CD14-positive monocyte (primary cell): ENCODE measurements around the gene RPUSD4. TPM values are rescaled to one million over a fixed set of nuclear protein-coding genes. Genes with fewer than 3 reads are reported as not detected.

ENCODE experiments used
- DNase-seq, 3 donors: peaks; one replicate each; pipeline ENCODE4 v3.0.0-alpha.2; 2011 to 2022
- H2AFZ ChIP-seq: 2 replicates; pipeline ENCODE4 v1.6.0; 2012; ENCODE audit warnings: mild to moderate bottlenecking, low read depth, low read length, inconsistent platforms; ENCODE audit not compliant: insufficient read depth, poor library complexity, severe bottlenecking
- H3K27ac ChIP-seq, 2 donors: 1 replicate in 1 of 2; 2 replicates in 1 of 2; pipeline ENCODE4 v1.5.1; 2012 to 2013; ENCODE audit warnings: low read length in 2 of 2, control low read depth in 1 of 2, inconsistent platforms in 1 of 2, low read depth in 1 of 2, mild to moderate bottlenecking in 1 of 2
- H3K27me3 ChIP-seq, 2 donors: one replicate each; pipeline versions ENCODE4 v1.6.0 to v1.6.1; 2011 to 2013; ENCODE audit warnings: low read length in 2 of 2; ENCODE audit not compliant: control insufficient read depth in 2 of 2, insufficient read depth in 2 of 2
- H3K36me3 ChIP-seq, 2 donors: replicated peaks in 1 of 2; 1 replicate in 1 of 2; 2 replicates in 1 of 2; pipeline versions ENCODE4 v1.5.1 to v1.6.1; 2012 to 2013; ENCODE audit warnings: low read length in 2 of 2, control low read depth in 1 of 2, inconsistent platforms in 1 of 2, mild to moderate bottlenecking in 1 of 2; ENCODE audit not compliant: insufficient read depth in 2 of 2, control insufficient read depth in 1 of 2
- H3K4me1 ChIP-seq, 2 donors: 1 replicate in 1 of 2; 2 replicates in 1 of 2; pipeline versions ENCODE4 v1.5.1 to v1.6.1; 2012 to 2013; ENCODE audit warnings: low read length in 2 of 2, control low read depth in 1 of 2, inconsistent platforms in 1 of 2, mild to moderate bottlenecking in 1 of 2, moderate library complexity in 1 of 2; ENCODE audit not compliant: insufficient read depth in 2 of 2, control insufficient read depth in 1 of 2
- H3K4me2 ChIP-seq: replicated peaks from 2 replicates; pipeline ENCODE3; 2012; ENCODE audit warnings: low read length, moderate library complexity, mild to moderate bottlenecking; ENCODE audit not compliant: poor library complexity, severe bottlenecking; ENCODE audit errors: extremely low read depth
- H3K4me3 ChIP-seq, 3 experiments: fragments of 200-600 bp in 1 of 3; sonication (generic) in 1 of 3; replicated peaks in 1 of 3; 1 replicate in 2 of 3; 2 replicates in 1 of 3; pipeline ENCODE4 v1.5.1; 2011 to 2013; ENCODE audit warnings: low read length in 3 of 3, mild to moderate bottlenecking in 3 of 3, control low read depth in 2 of 3, low read depth in 2 of 3, inconsistent platforms in 1 of 3, moderate library complexity in 1 of 3
- H3K79me2 ChIP-seq: 2 replicates; pipeline ENCODE4 v1.6.0; 2012; ENCODE audit warnings: mild to moderate bottlenecking, control low read depth, inconsistent platforms, low read length, moderate library complexity; ENCODE audit not compliant: insufficient read depth
- H3K9ac ChIP-seq: 2 replicates; pipeline ENCODE4 v1.6.0; 2017; ENCODE audit warnings: low read length, mild to moderate bottlenecking; ENCODE audit not compliant: insufficient read depth, poor library complexity, severe bottlenecking
- H3K9me3 ChIP-seq, 2 donors: replicated peaks in 1 of 2; 1 replicate in 1 of 2; 2 replicates in 1 of 2; pipeline versions ENCODE4 v1.5.1 to v1.6.1; 2012 to 2013; ENCODE audit warnings: low read length in 2 of 2, control low read depth in 1 of 2; ENCODE audit not compliant: control insufficient read depth in 1 of 2, insufficient read depth in 1 of 2
- H4K20me1 ChIP-seq: 2 replicates; pipeline ENCODE4 v1.6.0; 2012; ENCODE audit warnings: mild to moderate bottlenecking, low read length, control low read depth, moderate library complexity; ENCODE audit not compliant: insufficient read depth
- H3K27ac Mint-ChIP-seq, 7 donors: one replicate each; pipeline ENCODE4 v1.8.0; 2020; ENCODE audit warnings: mild to moderate bottlenecking in 7 of 7, mixed read lengths in 7 of 7, moderate library complexity in 6 of 7, inconsistent platforms in 2 of 7
- H3K27me3 Mint-ChIP-seq, 3 donors: one replicate each; pipeline ENCODE4 v1.8.0; 2021 to 2022; ENCODE audit warnings: low read depth in 3 of 3, mild to moderate bottlenecking in 3 of 3, mixed read lengths in 3 of 3, moderate library complexity in 3 of 3, inconsistent platforms in 1 of 3
- H3K36me3 Mint-ChIP-seq, 2 donors: one replicate each; pipeline ENCODE4 v1.8.0; 2020; ENCODE audit warnings: mixed read lengths in 2 of 2, inconsistent platforms in 1 of 2, mild to moderate bottlenecking in 1 of 2
- H3K4me1 Mint-ChIP-seq: one replicate; pipeline ENCODE4 v1.8.0; 2020; ENCODE audit warnings: mild to moderate bottlenecking, mixed read lengths
- H3K4me3 Mint-ChIP-seq, 2 donors: one replicate each; pipeline ENCODE4 v1.8.0; 2020; ENCODE audit warnings: mild to moderate bottlenecking in 2 of 2, mixed read lengths in 2 of 2, moderate library complexity in 1 of 2
- H3K9me3 Mint-ChIP-seq, 7 donors: one replicate each; pipeline ENCODE4 v1.8.0; 2020 to 2022; ENCODE audit warnings: mixed read lengths in 7 of 7, mild to moderate bottlenecking in 6 of 7, moderate library complexity in 6 of 7, inconsistent platforms in 2 of 7
- CTCF ChIP-seq: fragments of 200-600 bp; IDR thresholded peaks from one replicate; pipeline ENCODE4 v1.8.0; 2022; ENCODE audit warnings: antibody characterized with exemption, mild to moderate bottlenecking
- WGBS: methylation state at CpG from one replicate; pipeline ENCODE4 v1.1.5; 2013; ENCODE audit warnings: missing lambda C conversion rate; ENCODE audit not compliant: insufficient coverage; 5-methylcytosine and 5-hydroxymethylcytosine counted together
- intact Hi-C, 2 donors: fragments of 100-400 bp; cut with micrococcal nuclease; formaldehyde crosslinking; loops; one replicate each; pipeline versions ENCODE4 v1.15.0 to v1.15.1; 2023
- polyA plus RNA-seq, 3 donors: library from polyadenylated mRNA; depleted of rRNA in 1 of 3; unstranded in 2 of 3; stranded (reverse) in 1 of 3; fragments of 300-500 nt in 2 of 3; fragments of >200 nt in 1 of 3; fragmentation: Illumina TruSeq in 2 of 3; gene quantifications; 1 replicate in 2 of 3; 2 replicates in 1 of 3; pipeline ENCODE4 v1.2.3, GENCODE V29; 2012 to 2021

The RPUSD4 gene
- polyA plus RNA-seq, 3 donors: 9.0 to 15.5 (median 10.3) TPM

- no peak overlapping the region for H3K4me2 ChIP-seq
- peaks cover 15 to 16% of the 10 kb centered on the region in 2 donors for H3K9me3 ChIP-seq
- TF ChIP-seq CTCF: peak; percentile 63
- H3K27ac ChIP-seq: no peak overlapping the region
- H3K9ac ChIP-seq: no peak overlapping the region
- no peaks in the 10 kb centered on the region for H3K79me2 ChIP-seq
- no peak overlapping the region for H2AFZ ChIP-seq
- peaks cover 0 to 5% (median 1%) of the 10 kb centered on the region in 3 donors for H3K27me3 Mint-ChIP-seq
- peaks cover 53 to 86% of the 10 kb centered on the region in 2 donors for H3K36me3 ChIP-seq
- H3K27ac Mint-ChIP-seq: peak overlapping the region in 1 of 7 donors; percentile 60
- WGBS: no CpG with 5 or more reads among the region's 9 CpGs
- H4K20me1 ChIP-seq: no peaks in the 10 kb centered on the region
- DNase-seq: peak; percentile 3 to 34 (median 27)
- H3K4me3 Mint-ChIP-seq: no peak overlapping the region
- H3K4me1 ChIP-seq: no peaks in the 10 kb centered on the region
- intact Hi-C loops: loop anchor here (5.0 kb wide), 1 partner anchor 272 kb away; no protein-coding TSS in a partner anchor
- no peaks in the 10 kb centered on the region for H3K4me1 Mint-ChIP-seq
- H3K27me3 ChIP-seq: no peaks in the 10 kb centered on the region
- H3K36me3 Mint-ChIP-seq: peaks cover 64 to 79% of the 10 kb centered on the region in 2 donors
- no peak overlapping the region for H3K4me3 ChIP-seq
- peaks cover 12 to 23% (median 17%) of the 10 kb centered on the region in 7 donors for H3K9me3 Mint-ChIP-seq
Measured at GRCh38 chr11:126194121-126194543, 17.3 kb downstream of the RPUSD4 start.

- Histone ChIP-seq H3K36me3 (peaks cover 43 to 76% of the 10 kb centered on the region in 2 donors), H3K27ac (no peak overlapping the region), H3K4me3 (no peak overlapping the region), H3K9ac (no peak overlapping the region), H3K4me1 (no peaks in the 10 kb centered on the region), H3K4me2 (no peak overlapping the region), H3K27me3 (no peaks in the 10 kb centered on the region), H2AFZ (no peak overlapping the region), H3K9me3 (peaks cover 10 to 14% of the 10 kb centered on the region in 2 donors), H3K79me2 (no peaks in the 10 kb centered on the region), H4K20me1 (no peaks in the 10 kb centered on the region)
- Mint-ChIP-seq H3K4me1 (no peaks in the 10 kb centered on the region), H3K4me3 (no peak overlapping the region), H3K36me3 (peaks cover 57 to 72% of the 10 kb centered on the region in 2 donors), H3K27me3 (peaks cover 0 to 2% (median 1%) of the 10 kb centered on the region in 3 donors), H3K27ac (peak overlapping the region in 1 of 7 donors; percentile 42), H3K9me3 (peaks cover 7 to 19% (median 13%) of the 10 kb centered on the region in 7 donors)
- WGBS: 87% methylated on average over 11 of the region's 16 CpGs
- no peak for DNase-seq
- intact Hi-C loops: loop anchor here (5.0 kb wide), 1 partner anchor 271 kb away; no protein-coding TSS in a partner anchor
- no peak for TF ChIP-seq CTCF
Measured at GRCh38 chr11:126193038-126193478, 18.4 kb downstream of the RPUSD4 start.
